MM.1S (cell line): ENCODE results near the gene GSE1.

Source experiments
- CTCF ChIP-seq: fragments of 300-600 bp; sonication (generic); IDR thresholded peaks from 2 replicates; pipeline ENCODE4 v1.5.1; 2016; ENCODE audit warnings: antibody characterized with exemption, low read length, mixed read lengths
- EZH2 ChIP-seq: fragments of 300-600 bp; sonication (generic); optimal IDR thresholded peaks from 2 replicates; pipeline ENCODE3; 2017; ENCODE audit warnings: low read depth, mild to moderate bottlenecking, antibody characterized with exemption, low read length, mixed read lengths
- EZH2phosphoT487 ChIP-seq: fragments of 300-600 bp; sonication (generic); IDR thresholded peaks from 2 replicates; pipeline ENCODE4 v1.6.1; 2018; ENCODE audit warnings: antibody characterized with exemption, low read length

GRCh38 chr16:85640585-85640984, 27.5 kb downstream of the GSE1 start:
- TF ChIP-seq CTCF (no peak), EZH2 (no peak), EZH2phosphoT487 (no peak)
